ENCODE data around the gene CEP70.

- TF ChIP-seq, protein P1, sequence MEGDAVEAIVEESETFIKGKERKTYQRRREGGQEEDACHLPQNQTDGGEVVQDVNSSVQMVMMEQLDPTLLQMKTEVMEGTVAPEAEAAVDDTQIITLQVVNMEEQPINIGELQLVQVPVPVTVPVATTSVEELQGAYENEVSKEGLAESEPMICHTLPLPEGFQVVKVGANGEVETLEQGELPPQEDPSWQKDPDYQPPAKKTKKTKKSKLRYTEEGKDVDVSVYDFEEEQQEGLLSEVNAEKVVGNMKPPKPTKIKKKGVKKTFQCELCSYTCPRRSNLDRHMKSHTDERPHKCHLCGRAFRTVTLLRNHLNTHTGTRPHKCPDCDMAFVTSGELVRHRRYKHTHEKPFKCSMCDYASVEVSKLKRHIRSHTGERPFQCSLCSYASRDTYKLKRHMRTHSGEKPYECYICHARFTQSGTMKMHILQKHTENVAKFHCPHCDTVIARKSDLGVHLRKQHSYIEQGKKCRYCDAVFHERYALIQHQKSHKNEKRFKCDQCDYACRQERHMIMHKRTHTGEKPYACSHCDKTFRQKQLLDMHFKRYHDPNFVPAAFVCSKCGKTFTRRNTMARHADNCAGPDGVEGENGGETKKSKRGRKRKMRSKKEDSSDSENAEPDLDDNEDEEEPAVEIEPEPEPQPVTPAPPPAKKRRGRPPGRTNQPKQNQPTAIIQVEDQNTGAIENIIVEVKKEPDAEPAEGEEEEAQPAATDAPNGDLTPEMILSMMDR (optimal IDR thresholded peaks at IDR 0.05 in 1 of 3, IDR thresholded peaks at IDR 0.05 in 1 of 3, conservative IDR thresholded peaks at IDR 0.05 in 1 of 3; ENCODE audit: extremely low read depth in 1 of 3, insufficient read depth in 2 of 3, low read length in 3 of 3), result no peak
- TF ChIP-seq EZH2 (IDR thresholded peaks at IDR 0.05; ENCODE audit: low read length), result no peak
Observed at GRCh38 chr3:138494607-138494929, 99.5 kb downstream of the CEP70 start.
